HG03575 (cell line): ENCODE data around the gene FGF21.

Experiments used
- ATAC-seq: cut with Tn5 transposase; IDR thresholded peaks from one replicate; pipeline ENCODE4 v1.9.1; 2021; ENCODE audit not compliant: unreplicated experiment, insufficient number of reproducible peaks, low FRiP score; ENCODE audit errors: extremely low read depth

Gene FGF21

GRCh38 chr19:48726556-48726955 lies 28.8 kb upstream of the FGF21 start:
- ATAC-seq, result no peak

DNA sequence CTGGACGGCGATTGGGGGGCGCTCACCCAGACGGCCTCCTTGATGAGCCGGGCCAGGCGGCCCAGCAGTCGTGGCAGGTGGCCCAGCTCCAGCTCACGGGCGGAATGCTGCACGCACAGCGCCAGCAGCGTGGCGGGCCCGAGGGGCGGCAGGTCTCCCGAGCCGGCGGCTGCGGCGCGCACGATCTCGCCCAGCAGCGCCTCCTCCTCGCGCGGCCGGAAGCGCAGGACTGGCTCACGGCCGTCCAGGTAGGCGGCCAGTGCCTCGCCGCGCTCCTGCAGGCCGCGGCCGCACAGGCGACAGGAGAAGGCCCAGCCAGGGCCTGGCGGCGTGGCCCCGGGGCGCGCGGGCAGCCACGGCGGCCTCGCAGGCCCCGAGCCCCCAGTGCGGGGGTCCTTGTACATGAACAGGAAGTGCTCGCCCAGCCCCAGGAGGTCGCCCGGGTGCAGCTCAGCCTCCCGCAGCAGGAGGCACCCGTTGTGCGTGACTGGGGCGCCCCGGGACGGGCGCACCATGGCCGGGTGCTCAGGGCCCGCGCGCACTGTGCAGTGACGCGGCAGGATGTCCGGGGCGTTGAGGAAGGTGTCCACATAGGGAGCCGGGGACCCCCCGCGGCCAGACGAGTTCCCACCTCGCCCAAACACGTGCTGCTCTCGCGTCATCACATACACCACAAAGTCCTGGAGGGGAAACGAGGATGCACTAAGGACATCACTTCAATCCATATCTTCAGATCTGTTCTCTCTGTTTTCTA lies 26.2 kb upstream of the FGF21 start:
- ATAC-seq, result no peak

DNA sequence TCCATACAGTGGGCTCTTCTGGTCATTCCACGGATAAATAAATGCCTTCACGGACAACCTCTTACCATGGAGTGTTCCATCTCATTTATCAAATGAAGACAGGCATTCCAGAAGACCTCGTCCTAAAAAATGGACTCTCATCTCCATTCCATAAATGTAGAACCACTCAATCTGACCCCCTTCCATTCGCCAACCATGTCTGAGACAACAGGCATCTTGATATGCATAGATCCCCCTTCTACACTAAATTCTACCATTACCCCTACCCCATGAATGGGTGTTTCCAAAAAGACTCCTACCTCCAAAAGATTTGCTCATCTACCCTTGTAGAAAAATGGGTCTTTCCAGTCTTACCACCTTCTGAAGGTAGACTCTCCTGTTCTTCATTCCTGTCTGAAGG lies 23.9 kb upstream of the FGF21 start:
- ATAC-seq, result no peak

DNA sequence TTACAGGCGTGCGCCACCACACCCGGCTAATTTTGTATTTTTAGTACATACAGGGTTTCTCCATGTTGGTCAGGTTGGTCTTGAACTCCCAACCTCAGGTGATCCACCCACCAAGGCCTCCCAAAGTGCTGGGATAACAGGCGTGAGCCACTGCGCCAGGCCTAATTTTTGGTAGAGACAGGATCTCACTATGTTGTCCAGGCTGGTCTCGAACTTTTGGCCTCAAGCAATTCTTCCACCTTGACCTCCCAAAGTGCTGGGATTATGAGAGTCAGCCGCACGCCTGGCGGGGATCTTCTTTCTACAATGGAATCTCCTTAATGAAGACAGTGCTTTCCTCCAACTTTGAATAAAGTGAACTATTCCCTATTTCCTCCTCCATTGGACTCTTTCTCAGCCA lies 20.7 kb upstream of the FGF21 start:
- ATAC-seq, result no peak

DNA sequence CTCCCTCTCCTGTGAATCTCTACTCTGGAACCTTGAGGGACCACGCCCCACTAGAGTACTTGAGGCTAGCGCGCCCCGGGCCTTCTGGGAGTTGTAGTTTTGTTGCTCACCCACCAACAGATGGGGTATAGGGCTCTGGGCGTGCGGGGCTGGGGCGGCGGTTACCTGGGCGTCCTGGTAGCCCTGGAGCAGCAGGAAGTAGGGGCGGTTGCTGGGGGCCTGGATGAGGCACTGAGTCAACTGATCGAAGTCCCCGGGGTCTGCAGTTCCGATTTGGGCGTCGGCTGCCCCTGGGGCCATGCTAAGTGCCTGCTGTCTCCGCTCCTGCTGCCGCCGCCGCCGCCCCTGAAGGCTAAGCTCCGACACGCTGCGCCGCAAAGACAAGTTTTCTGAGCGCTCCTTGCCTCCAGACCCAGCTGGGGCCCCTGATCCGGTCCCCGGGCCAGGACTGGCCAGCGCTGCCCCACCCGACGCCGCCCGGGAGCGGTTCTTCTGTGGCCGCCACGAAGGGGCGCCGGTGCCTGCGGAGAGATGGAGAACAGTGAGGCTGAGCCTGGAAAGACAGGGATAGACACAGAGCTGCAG lies 20.2 kb upstream of the FGF21 start:
- no peak for ATAC-seq

DNA sequence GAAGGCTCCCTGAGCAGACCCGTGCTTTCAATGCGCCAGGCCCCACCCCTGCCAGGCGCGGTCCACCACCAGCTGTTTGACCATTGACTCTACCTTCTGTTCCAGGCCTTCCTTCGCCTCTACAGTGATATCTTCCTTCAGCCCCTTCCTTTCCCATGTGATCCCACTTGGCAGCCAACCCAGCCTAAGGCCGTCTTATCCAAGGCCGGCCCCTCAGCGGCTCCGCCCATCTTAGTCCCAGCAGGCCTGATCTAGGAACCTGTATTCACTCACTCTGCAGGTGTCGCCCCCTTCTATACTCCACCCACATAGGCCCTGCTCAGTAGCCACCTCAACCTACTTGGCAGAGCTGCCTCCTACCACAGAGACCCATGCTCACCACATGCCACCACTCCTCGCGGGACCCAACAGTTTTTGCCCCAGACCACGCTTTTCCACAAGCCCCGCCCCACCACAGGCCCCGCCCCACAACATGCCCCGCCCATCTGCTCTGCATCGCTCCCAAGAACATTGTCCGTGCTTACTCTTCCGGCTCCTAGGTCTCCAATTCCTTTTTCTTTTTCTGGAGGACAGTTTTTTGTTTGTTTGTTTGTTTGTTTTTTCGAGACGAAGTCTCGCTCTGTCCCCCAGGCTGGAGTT lies 17.8 kb upstream of the FGF21 start:
- ATAC-seq, result no peak

DNA sequence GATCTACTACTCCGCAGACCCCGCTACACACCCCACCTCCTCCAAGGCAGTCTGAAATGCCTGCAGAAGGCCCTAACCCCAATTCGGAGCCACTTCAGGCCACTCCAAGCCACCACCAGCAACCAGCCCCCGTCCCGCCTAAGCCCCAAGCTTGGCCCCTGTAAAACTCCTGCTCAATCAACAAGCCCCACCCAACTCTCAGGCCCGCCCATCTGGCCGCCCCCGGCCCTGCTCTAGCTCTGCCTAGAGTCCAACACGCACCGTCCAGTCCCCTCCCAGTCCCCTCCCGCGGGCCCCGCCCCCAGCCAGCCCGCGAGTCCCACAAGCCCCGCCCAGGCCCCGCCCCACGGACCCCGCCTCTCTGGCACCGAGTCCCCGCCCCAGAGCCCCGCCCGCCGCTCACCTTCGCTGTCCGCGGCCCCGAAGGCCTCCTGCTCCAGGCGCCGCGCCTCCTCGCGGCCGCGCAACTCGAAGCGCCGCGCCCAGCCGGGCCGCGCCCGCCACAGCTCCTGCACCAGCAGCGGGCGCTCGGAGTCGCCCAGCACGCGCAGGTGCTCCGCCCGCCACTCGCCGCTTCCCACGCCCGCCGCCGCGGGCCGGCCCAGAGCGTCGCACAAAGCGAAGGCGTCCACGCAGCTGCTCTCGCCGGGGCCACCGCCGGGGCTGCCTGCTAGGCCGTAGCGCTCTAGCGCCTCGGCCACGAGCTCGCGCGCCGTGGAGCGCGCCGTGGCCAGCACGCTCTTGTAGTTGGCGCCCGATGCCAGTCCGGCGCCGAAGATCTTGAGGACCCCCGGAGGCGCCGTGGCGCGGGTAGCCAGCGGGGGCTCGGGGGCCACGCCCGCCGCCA lies 16.5 kb upstream of the FGF21 start:
- no peak for ATAC-seq

DNA sequence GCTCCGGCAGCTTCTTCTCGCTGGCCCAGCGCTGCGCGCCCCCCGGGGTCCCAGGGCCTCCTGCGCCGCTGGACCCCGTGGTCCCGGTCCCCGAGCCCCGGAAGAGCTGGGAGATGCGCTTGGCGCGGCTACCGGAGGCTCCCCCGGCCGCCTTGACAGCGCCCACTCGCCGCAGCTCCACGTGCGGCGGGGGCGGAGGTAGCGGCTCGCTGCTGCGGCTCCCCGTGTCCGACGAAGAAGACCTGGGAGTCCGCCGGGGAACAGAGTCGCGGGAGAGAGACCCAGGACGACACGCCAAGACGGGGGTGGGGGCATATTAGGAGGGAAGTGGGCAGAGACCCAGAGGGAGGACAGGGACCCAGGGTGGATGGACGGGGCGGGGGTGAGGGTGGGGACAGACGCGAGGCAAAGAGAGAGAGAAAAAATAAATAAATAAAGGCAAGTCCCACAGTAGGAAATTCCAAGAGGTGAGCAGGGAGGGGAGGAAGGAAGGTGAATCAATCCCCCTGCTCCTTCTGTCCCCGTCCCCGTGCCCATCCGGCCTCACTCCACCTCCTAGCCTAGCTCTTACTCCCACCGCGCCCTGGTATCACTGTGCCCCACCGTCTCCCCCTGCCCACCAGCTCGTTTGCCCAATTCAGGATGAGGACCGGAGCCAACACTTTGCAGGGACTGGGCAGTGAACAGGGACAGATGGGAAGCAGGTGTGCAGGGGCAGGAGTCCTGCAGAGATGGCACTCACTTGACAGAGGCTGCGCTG lies 15.7 kb upstream of the FGF21 start:
- no peak for ATAC-seq

DNA sequence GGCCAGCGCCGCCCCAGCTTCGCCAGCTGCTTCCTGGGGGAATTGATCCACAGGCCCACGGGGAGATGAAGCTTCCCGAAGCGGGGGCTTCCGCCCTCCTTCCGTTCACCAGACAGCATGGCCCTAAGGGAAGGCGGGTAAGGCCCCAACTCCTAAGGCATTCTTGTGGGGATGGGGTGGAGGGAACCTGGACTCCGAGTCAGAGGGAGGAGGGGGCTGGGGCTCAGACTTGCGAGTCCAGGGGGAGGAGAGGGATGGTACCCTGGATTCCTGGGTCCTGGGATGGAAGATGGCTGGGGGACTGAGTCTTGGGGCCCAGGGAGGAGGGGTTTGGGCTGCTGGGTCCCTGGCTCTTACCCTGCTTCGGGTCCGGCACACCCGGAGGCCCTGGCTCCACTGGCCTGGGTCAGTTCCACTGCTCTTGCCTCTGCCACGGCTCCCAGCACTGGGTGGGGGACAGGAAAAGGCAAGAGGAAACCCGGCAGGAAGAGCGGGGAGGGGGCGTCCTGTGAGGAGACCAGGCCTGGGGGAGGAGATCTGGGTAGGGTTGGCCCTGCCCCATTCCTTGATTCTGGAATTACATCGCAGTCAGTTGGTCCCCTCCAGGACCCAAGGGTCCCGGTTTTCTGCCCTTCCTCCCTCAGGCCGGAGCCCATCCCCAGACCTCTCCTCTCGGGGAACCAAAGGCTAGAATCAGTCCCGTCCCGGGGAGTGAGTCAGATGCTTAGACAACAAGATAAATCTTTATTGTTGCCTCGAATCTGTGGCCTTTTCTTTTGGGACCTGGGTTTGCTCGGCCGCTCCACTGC lies 15.0 kb upstream of the FGF21 start, which contains the start of gene RASIP1:
Gene RASIP1 (minus strand): TSS at position 447 of the 809 bp plus-strand sequence. CDS start 328 bp downstream, at position 119.
- ATAC-seq, result no peak

- no peak for ATAC-seq
Observed at GRCh38 chr19:48741129-48741999, 14.0 kb upstream of the FGF21 start.

DNA sequence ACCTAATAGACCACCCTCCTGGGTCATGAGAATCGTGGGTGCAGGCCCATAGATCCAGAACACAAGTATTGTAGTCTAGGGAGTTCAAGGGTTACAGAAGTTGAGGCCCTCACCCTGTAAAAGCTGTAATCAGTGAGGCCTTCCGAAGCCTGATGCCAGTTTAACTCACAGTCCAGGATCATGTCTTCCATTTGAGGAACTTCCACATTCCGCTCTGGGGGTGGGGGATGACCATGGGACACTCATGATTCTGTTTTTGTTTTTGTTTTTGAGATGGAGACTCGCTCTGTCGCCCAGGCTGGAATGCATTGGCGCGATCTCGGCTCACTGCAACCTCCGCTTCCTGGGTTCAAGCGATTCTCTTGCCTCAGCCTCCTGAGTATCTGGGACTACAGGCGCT lies 13.2 kb upstream of the FGF21 start:
- no peak for ATAC-seq

DNA sequence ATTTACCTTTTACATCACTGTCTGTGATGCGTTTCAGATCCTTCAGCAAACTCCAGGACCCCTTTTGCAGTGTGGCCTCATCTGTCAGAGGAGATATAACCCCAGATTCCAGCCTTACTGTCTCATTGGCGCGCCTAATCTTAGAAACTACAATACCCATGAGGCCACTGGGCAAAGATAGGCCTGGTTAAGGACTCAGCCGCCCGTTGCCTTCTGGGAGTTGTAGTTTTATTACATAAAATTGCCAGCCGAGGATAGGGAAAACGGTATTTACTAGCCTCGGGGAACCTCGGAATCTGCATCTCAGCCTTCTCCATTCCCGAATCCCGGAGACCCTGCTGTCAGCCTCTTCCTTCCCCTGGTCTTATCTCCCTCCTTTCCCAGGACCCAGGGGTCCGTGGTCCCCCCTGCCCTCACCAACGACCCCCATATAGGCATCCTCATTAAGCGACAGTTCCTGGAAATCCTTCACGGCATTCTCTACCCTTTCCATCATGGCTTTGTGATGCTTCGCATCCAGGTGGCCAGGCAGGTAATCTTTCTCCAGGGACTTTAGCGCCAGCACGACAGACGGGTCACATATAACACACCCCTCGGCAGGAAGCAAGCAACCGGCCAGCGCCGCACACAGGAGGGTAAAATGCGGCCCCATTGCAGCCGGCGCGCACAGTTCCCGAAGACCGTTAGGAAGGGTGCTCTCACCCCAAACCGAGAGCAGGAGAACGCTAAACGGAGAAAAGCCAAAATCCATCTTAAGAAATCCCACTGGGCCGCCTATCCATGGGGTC lies 9.9 kb upstream of the FGF21 start:
- ATAC-seq, result no peak

DNA sequence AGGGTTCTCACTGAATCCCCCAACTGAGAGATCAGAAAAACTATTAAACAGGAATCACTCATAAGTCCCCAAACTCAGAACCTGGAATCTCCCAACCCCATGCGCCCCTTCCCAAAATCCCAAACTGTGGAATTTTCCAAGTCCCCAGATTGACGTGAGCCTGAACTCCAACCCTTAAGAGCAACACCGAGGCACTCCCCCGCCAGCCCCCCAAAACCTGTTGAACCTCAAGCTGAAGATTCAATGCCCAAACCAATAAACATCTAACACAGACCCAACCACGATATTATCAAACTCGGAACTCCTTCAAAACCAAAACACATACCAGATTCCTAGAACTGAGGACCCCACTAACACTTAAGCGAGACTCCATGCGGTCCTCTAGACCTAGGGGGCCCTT lies 9.2 kb upstream of the FGF21 start:
- no peak for ATAC-seq

GRCh38 chr19:48746738-48747575 lies 8.4 kb upstream of the FGF21 start, which contains the start of gene IZUMO1:
TSS of gene IZUMO1 (minus strand) at chr19:48746909. CDS start at chr19:48745859, 1,050 bp downstream.
- ATAC-seq, result no peak

DNA sequence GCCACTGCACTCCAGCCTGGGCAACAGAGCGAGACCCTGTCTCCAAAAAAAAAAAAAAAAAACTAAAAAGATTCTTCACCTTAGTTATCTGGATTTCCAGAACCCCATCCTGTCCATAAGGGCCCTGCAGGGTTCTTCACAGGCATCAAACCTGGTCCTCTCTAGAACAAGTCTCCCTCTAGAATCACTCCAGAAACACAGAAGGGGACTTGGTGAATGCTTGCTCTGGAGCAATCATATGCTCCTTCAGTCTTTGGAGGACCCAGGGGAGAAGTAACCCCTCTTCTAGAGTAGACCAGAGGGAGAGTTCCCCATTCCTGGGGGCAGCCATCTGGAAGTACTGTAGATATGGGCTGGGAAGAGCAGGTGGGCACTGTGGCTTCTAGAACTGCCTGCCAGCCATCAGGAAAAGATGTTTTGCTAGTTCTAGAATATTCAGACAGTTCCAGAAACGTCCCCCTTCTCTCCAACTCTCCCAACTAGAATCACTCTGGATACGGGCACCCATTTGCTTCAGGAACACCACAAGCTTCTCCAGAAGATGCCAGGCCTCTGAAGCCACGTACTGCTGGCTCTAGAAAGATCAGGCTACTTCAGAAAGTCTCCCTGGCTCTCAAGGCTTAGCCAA lies 5.6 kb upstream of the FGF21 start:
- no peak for ATAC-seq
